ENCODE results near the gene PSMB5. TPM values are rescaled to one million over a fixed set of nuclear protein-coding genes. Genes with fewer than 3 reads are reported as not detected.

Gene PSMB5
- total RNA-seq, 4 donors from 2014 or later, result 90.2 to 154 (median 113) TPM

GRCh38 chr14:23057757-23058653 is 23.3 kb upstream of the PSMB5 start:
- Histone ChIP-seq H3K27me3 (no peaks in the 10 kb centered on the region), H3K36me3 (peaks cover 0 to 45% (median 15%) of the 10 kb centered on the region in 3 donors), H3K9me3 (no peaks in the 10 kb centered on the region), H3K4me1 (peaks cover 0 to 35% (median 9%) of the 10 kb centered on the region in 4 donors), H3K27ac (peak overlapping the region in 3 of 4 donors; percentile 17 to 77 (median 21)), H3K4me3 (peak overlapping the region; percentile 52 to 83 (median 58))
- peak in 1 of 2 donors; percentile 9 for TF ChIP-seq EP300 (IDR thresholded peaks at IDR 0.05)
- TF ChIP-seq POLR2A (IDR thresholded peaks at IDR 0.05), result no peak
- TF ChIP-seq CTCF (IDR thresholded peaks at IDR 0.05), result peak; percentile 92 to 98 (median 95)
- peak; percentile 68 to 82 for DNase-seq (ENCODE audit: low spot score in 2 of 2)
- WGBS, 2 donors, result 1 to 2% methylated on average over 27 to 41 of the region's 51 CpGs

GRCh38 chr14:23056956-23057756 is 22.5 kb upstream of the PSMB5 start, which contains the start of gene CDH24:
TSS of gene CDH24 (minus strand) at chr14:23057520. CDS start at chr14:23055733, 1,787 bp downstream.
- peak; percentile 40 to 48 for DNase-seq (ENCODE audit: low spot score in 2 of 2)
- WGBS, 2 donors, result 5 to 6% methylated on average over 19 to 23 of the region's 73 CpGs

DNA sequence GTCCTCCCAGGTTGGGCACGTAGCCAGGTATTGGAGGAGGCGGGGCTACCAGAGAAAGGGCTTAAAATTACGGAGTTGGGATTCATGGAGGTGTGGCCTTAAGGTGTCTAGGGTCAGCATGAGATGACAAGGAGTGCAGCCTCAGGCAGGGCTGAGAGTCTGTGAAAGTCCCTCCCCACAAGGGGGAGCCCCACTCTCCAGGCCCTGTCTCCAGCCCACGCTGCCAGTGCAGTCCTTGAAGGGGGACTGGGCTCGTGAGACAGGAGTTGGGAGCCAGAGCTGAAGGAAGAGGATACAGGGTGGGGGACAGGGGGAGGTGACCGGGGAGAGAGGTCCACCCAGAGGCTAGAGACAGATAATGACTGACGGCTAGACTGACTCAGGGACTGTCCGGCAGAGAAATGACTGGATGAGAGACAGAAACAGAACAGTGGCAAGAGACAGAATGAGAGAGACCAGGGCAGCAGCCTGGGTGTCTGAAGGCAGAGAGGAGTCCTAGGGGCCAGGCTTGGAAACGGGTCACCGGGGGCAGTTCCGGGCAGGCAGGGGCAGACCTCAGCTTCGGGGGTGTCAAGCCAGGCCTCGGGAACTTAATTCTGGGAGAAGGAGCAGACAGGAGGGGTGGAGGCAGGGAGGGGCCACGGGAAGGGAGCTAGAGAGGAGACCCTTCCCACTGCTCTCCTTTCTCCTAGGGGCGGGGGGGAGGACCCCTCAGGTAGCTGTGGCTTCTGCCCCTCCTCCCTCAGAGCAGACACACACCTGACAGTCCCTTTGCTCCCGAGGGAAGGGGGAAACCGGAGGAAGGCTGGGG is 21.6 kb upstream of the PSMB5 start:
- Histone ChIP-seq H3K36me3 (peaks cover 0 to 28% (median 15%) of the 10 kb centered on the region in 3 donors), H3K4me1 (peaks cover 0 to 23% (median 7%) of the 10 kb centered on the region in 4 donors), H3K27ac (peak overlapping the region in 1 of 4 donors; percentile 6), H3K27me3 (no peaks in the 10 kb centered on the region), H3K9me3 (no peaks in the 10 kb centered on the region), H3K4me3 (peak overlapping the region in 2 of 4 donors; percentile 2 to 83)
- 11 to 14% methylated on average over 17 of the region's 17 CpGs for WGBS, 2 donors
- peak in 1 of 2 donors; percentile 31 for DNase-seq (ENCODE audit: low spot score in 2 of 2)
- TF ChIP-seq CTCF (IDR thresholded peaks at IDR 0.05) (peak; percentile 44 to 67 (median 54)), EP300 (IDR thresholded peaks at IDR 0.05) (no peak)

More at GRCh38 chr14:23056956-23057756, 22.5 kb upstream of the PSMB5 start, which contains the start of gene CDH24:
- no peak for TF ChIP-seq EP300 (IDR thresholded peaks at IDR 0.05)
- TF ChIP-seq CTCF (IDR thresholded peaks at IDR 0.05), result no peak
- no peak for TF ChIP-seq POLR2A (IDR thresholded peaks at IDR 0.05)
- Histone ChIP-seq H3K4me3 (peak within 1 kb of the TSS; percentile 52 to 83 (median 58)), H3K36me3 (peaks cover 0 to 36% (median 15%) of the 10 kb centered on the region in 3 donors), H3K4me1 (peaks cover 0 to 27% (median 8%) of the 10 kb centered on the region in 4 donors), H3K27ac (peak within 1 kb of the TSS; percentile 17 to 77 (median 46)), H3K9me3 (no peaks in the 10 kb centered on the region), H3K27me3 (no peaks in the 10 kb centered on the region)

GRCh38 chr14:23055621-23056144 is 21.0 kb upstream of the PSMB5 start:
- no peak for DNase-seq (ENCODE audit: low spot score in 2 of 2)
- H3K27ac ChIP-seq, result no peak overlapping the region
- H3K36me3 ChIP-seq, result peaks cover 0 to 22% (median 9%) of the 10 kb centered on the region in 3 donors
- no peak overlapping the region for H3K4me3 ChIP-seq
- H3K4me1 ChIP-seq, result peaks cover 0 to 23% (median 7%) of the 10 kb centered on the region in 4 donors
- 63 to 80% methylated on average over 4 to 5 of the region's 6 CpGs for WGBS, 2 donors
- no peaks in the 10 kb centered on the region for H3K27me3 ChIP-seq
- no peak for TF ChIP-seq CTCF (IDR thresholded peaks at IDR 0.05)
- no peaks in the 10 kb centered on the region for H3K9me3 ChIP-seq
